ENCODE measurements around the gene GRM1.

GRCh38 chr6:146364816-146365594 lies 336.1 kb downstream of the GRM1 start:
- TF ChIP-seq GATA3 (IDR thresholded peaks at IDR 0.05; ENCODE audit: low read depth, low read length), result no peak
- no peak for TF ChIP-seq GATA2 (IDR thresholded peaks at IDR 0.05; ENCODE audit: low read depth, low read length)

All from SH-SY5Y (cell line).